NK-92 (cell line): ENCODE results near the gene DCAF12L1.

Experiments used
- DNase-seq: peaks from one replicate; lab custom pipeline; 2025; ENCODE audit not compliant: unreplicated experiment; lab: John Stamatoyannopoulos, UW

DCAF12L1 gene

DNA sequence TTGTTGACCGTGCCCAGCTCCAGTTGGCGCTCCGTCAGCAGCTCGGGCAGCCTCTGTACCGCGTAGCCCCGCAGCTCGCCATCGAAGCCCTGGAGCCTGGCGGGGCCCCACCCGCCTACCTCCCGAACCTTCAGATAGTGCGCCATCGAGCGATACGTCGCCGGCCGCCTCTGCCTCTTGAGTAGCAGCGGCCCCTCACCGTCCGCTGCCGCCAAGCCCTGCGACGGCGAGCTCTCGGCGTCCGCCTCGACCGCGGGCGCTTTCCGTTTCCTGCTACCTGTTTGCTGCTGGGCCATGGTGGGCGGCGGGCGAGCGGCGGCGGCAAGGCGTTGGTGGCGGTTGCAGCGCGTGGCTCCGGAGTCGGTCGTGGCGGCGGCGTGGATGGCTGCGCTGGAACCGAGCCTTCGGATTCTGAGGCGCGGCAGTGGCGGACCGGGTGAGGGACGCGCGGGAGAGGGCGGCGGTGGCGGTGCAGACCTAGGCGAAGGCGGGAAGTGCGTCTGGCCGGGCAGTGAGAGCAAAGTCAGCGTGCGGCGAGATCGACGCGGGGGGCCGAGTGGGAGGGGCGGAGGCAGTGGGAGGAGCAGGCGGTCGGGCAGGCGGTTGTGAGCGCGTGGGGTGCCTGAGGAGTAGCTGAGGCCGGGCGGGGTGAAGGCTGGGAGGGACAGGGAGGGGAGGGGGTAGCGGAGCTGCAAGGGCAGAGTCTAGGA is at the start of gene DCAF12L1:
DCAF12L1 (minus strand) TSS at position 502 of the 710 bp plus-strand sequence; CDS start at position 296, 206 bp downstream.
- no peak for DNase-seq

DNA sequence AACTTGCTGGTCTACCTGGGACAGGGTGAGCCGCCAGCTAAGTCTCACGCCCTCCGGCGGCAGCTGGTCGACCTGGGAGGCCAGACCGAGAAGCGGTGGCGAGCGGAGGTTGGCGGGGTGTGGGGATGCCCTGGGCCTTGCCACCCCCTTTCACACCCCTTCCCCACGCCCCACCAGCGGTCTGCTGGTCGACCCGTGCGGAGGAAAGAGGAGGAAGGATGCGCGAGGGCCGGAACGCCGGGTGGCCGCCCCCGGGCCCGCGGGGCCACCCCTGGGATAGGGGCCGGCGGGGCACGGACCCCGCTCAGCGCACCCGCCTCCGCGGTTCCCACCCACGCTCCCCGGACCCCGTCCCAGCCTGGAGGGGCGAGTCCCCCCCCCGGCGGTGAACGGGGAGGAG is 28.3 kb upstream of the DCAF12L1 start:
- no peak for DNase-seq

DNA sequence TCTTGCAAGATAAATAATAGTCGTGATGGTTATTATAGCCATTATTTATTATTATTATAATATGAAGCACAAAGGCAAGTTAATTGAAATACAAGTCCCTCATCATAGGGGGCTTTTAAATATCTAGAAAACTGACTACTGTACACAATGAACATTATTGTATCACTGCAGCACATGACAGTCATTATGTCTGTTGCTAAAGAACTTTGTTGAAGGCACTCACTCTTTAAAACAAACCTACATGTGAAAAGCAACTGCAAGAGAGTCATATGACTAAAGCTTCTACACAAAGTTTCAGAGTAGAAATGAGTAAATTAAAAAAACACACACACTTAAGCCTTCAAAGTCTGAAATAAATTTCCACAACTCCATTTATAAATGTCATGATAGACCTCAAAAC is 23.3 kb upstream of the DCAF12L1 start:
- no peak for DNase-seq

DNA sequence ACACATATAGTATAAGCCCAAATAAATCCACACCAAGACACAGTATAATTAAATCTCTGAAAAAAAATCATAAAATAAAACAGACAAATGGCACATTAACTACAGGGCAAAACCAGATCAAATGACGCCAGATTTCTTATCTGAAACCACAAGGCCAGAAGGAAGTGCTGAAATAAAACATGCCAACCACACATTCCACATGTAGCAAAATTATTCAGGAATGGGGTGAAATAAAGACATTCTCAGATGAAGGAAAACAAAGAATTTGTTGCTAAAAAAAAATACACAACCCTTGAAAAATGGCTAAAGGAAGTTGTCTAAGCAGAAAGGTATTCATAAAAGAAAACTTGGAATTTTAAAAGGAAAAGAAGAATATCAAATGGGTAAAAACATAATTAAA is 4.5 kb upstream of the DCAF12L1 start:
- DNase-seq, result no peak

DNA sequence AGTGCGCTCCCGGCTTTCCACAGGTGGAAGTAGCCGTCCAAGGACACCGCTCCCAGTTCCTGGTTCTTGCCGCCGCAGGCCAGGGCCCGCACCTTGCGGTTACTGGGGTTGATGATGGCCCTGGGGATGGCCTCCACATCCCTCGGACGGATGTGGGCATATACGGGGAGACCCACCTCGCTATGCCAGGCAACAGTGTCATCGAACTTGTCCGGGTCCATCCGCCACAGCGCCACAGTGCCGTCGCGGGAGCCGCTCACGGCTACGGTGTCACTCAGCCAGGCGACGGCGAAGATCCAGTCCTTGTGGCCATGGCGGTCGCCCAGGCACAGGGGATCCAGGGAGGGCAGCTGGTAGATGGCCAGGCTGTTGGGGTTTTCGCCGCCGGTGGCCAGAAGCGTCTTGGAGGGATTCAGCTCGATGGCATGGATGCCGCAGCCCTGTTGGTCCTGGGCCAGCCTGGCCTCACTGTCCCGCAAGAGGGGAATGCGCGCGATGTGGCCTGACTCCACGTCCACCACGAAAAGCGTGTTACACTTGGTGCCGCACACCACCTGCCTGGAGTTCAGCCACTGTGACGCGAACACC is 795 bp downstream of the DCAF12L1 start:
- no peak for DNase-seq

DNA sequence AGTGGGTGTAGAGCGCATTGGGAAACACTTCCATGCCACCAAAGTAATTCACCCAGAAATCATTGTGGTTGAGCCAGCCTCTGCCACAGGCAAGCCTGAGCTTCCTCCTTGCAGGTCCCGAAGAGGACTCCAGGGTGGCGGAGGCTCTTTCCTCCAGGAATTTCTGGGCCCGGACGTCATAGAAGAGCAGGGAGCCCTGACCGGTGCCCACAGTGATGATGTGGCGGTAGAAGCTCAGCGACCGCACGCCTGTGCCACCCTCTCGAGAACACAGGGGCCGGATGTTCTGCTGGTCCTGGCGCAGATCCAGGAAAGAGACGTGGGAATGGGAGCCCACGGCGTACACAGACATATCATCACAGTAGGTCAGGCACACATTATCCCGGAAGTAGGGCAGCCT is 1.3 kb downstream of the DCAF12L1 start:
- no peak for DNase-seq

DNA sequence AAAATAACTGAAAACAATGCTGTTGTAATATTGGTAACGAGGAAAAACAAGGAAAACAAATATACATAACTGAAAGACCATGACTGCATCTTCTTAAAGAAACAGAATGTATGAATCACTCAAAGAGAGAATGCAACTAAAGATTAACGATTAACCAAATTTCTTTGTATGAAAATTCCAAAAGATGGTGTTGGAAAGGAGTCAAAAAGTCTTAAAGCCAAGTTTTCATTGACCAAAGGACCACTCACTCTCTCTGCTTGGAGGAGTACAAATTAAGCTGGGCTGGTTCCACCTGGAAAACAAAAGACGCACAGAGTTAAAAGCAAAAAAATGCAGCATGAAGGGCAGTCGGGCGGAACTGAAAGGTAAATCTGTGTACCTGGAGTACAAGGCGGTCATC is 1.8 kb downstream of the DCAF12L1 start:
- no peak for DNase-seq

DNA sequence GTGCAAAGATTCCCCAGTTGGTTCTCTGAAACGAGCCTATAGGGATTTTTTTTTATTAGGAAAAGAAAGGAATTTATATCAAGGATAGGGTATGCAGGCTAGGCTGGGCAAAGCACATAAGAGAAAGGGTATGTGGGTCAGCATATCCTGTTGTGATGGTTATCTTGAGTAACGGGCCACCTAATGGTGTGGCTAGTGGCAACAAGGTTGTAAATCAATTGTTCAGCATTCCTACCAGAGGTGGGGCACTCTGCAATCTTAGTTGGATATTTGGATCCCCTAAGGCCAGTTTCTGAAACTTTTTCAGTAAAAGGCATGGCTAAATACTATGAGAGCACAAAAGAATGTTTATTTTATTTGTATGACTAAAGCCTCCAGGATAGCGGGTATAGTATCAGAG is 42.7 kb downstream of the DCAF12L1 start:
- DNase-seq, result no peak
